PFSK-1 (cell line): ENCODE data around the gene SORL1-AS1.

Source experiments
- FOXP2 ChIP-seq: optimal IDR thresholded peaks from 2 replicates; pipeline ENCODE3; 2011; ENCODE audit warnings: borderline replicate concordance, control low read depth, inconsistent platforms; ENCODE audit not compliant: insufficient read depth; ENCODE audit errors: extremely low read length, extremely low read depth
- POLR2AphosphoS5 ChIP-seq: IDR thresholded peaks from 2 replicates; pipeline ENCODE4 v1.6.1; 2012; ENCODE audit warnings: low read depth, mild to moderate bottlenecking, control low read depth, low read length, moderate library complexity
- REST ChIP-seq, 2 experiments: IDR thresholded peaks; 2 replicates each; pipeline versions ENCODE4 v1.6.1 to v1.8.0; 2011 to 2012; ENCODE audit warnings: low read depth in 2 of 2, low read length in 2 of 2, control low read depth in 1 of 2, inconsistent platforms in 1 of 2, mild to moderate bottlenecking in 1 of 2, moderate library complexity in 1 of 2; ENCODE audit not compliant: insufficient read depth in 1 of 2
- SIN3A ChIP-seq: IDR thresholded peaks from 2 replicates; pipeline ENCODE4 v1.6.1; 2012; ENCODE audit warnings: mild to moderate bottlenecking, low read length, moderate library complexity, borderline replicate concordance; ENCODE audit not compliant: insufficient read depth
- TAF1 ChIP-seq: IDR thresholded peaks from 2 replicates; pipeline ENCODE4 v1.6.1; 2012; ENCODE audit warnings: low read length, control low read depth, borderline replicate concordance; ENCODE audit not compliant: insufficient read depth

The SORL1-AS1 gene

DNA sequence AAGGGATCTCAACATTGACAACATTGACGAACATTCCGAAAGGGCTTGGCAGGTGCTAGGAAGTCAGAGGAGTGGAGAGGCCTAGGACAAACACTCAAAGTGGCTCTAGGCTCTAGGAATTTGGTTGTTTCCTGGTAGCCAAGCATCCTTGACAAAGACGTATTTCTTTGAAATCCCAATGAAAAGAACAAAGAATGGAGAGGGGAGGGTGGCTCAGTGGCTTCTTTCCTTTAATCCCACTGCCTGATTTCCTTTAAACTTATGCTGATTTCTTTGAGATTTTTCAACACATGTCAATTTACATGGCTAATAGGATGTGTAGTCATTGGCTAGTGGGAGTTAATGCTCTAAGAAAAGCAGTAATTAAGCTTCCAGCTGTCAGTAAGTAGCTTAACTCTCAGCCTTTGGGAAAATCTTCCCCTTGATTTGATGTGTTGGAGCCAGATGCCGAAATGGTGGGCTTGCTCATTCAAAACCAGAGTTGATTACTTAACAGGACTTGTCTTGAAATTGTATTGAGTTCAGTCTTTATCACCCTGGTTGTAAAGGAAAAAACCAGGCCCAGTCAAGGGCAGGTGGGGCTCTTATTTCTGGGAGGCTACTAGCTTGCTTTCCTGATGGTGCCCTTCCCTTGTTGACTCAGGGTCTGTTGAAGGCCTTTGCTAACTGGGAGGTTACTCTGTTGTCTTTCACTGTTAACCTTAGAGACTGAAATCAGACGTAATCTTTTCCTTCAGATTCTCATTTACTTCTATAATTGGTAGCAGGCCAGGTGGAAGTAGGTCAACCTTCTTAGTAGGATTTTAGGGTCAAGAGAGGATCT lies 44.6 kb upstream of the SORL1-AS1 start:
- TF ChIP-seq POLR2AphosphoS5: no peak
- TF ChIP-seq FOXP2: no peak
- TF ChIP-seq TAF1: no peak
- TF ChIP-seq REST (IDR thresholded peaks at IDR 0.05; ENCODE audit: insufficient read depth in 1 of 2, low read depth in 2 of 2, low read length in 2 of 2): no peak
- no peak for TF ChIP-seq SIN3A

DNA sequence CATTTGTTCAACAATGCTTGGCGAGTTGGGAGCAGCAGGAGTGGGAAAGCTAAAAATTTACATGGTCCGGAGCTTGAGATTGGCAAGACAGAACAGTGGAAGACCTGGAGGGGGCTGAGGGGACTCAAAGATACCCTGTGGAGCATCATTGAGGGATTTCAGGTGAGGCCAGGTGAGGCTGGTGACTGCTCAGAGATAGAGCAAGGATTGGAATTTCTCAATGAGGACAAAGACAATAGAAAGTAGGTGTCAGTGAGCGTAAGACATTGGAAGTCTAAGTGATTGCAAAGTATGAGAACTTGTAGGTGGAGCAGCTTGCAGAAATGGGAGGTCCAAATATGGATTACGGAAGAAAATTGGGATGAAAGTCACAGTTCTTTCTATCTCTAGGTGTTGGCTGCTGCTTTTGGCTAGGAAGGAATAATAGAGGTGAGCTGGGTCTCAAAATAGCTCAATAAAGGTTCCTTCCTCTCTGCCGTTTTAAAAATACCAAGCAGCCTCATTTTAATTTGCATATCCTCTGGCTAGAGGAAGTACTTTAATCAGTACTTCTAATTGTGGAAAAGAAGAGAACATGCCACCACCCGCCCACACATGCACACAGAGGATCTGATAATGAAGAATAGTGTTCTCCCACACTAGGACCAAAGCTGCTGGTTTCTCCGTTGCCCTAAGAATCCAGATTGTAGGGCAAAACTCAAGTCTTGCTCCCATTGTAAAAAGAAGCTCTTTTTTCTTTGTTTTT lies 41.8 kb upstream of the SORL1-AS1 start:
- TF ChIP-seq REST (IDR thresholded peaks at IDR 0.05; ENCODE audit: insufficient read depth in 1 of 2, low read depth in 2 of 2, low read length in 2 of 2) (no peak), FOXP2 (no peak), TAF1 (no peak), POLR2AphosphoS5 (no peak), SIN3A (no peak)

- no peak for TF ChIP-seq SIN3A
- TF ChIP-seq POLR2AphosphoS5: no peak
- TF ChIP-seq FOXP2: no peak
- TF ChIP-seq REST (IDR thresholded peaks at IDR 0.05; ENCODE audit: insufficient read depth in 1 of 2, low read depth in 2 of 2, low read length in 2 of 2): no peak
- TF ChIP-seq TAF1: no peak
Observed at GRCh38 chr11:121489823-121490222, 37.1 kb upstream of the SORL1-AS1 start.

- TF ChIP-seq TAF1: no peak
- TF ChIP-seq SIN3A: no peak
- no peak for TF ChIP-seq POLR2AphosphoS5
- no peak for TF ChIP-seq FOXP2
- TF ChIP-seq REST (IDR thresholded peaks at IDR 0.05; ENCODE audit: insufficient read depth in 1 of 2, low read depth in 2 of 2, low read length in 2 of 2): no peak
Observed at GRCh38 chr11:121488641-121489040, 35.9 kb upstream of the SORL1-AS1 start.
